NCI-H2196 (cell line): Measurements from ENCODE around the gene TRAPPC3.
"Not testable (repeated sequence)": the region's sequence is repeated elsewhere in the genome, so short reads cannot be mapped to it uniquely, and the experiment has no call there.

Experiments
- DNase-seq: peaks from one replicate; lab custom pipeline; 2025; ENCODE audit not compliant: unreplicated experiment; lab: John Stamatoyannopoulos, UW

Gene TRAPPC3

GRCh38 chr1:36149237-36149972, at the start of gene TRAPPC3:
TRAPPC3 (minus strand) TSS chr1:36149486; CDS start chr1:36149378, 108 bp downstream.
- DNase-seq = peak; percentile 99

- no peak for DNase-seq
These were observed 49.4 kb upstream of the TRAPPC3 start for GRCh38 chr1:36198641-36199040.

DNA sequence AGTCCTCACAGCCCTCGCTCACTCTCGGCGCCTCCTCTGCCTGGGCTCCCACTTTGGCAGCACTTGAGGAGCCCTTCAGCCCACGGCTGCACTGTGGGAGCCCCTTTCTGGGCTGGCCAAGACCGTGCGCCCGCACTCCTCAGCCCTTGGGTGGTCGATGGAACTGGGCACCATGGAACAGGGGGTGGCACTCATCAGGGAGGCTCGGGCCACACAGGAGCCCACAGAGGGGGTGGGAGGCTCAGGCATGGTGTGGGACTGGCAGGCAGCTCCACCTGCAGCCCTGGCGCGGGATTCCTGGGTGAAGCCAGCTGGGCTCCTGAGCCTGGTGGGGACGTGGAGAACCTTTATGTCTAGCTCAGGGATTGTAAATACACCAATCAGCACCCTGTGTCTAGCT, 47.5 kb upstream of the TRAPPC3 start:
- not testable (repeated sequence) for DNase-seq

GRCh38 chr1:36187800-36188593, 38.7 kb upstream of the TRAPPC3 start:
- DNase-seq = peak; percentile 91

DNA sequence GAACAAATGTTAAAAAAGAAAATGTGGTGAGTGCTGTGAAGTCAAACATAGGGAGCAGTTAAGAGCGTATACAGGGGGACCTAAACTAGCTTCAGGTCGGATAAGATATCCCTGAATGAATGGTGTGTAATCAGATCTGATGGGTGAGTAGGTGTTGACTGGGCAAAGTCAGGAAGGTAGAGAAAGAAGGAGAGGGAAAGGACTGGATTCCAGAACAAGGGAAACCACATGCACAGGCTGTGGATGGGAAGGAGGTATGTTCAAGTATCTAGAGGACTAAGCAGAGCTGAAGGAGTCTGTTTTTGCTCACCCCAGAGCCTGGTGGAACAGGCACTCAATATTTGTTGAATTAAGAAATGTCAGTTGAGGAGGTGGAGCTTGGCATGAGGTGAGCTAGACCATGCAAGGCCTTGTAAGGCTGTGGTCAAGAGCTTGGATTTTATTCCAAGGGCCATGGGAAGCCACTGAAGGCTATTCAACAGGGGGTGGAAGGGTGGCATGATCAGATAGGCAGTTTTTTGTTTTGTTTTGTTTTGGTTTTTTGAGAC, 34.1 kb upstream of the TRAPPC3 start:
- DNase-seq = peak; percentile 39

DNA sequence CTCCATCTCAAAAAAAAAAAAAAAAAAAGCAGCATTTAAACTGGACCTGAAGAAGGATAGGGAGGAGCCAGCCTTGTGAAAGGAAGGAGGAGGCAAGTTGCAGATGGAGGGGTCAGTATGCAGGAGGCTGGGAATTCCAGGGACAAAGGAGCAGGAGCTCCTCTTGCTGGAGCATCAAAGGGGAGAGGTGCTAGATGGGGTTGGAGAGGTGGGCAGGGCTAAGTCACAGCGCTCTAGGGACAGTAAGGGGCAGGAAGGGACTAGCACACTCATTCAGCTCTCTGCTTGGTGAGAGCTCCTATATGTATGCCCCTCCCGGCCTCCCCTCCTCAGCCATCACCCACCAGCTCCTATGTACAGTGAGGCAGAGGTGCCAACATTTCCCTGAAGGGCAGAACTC, 33.4 kb upstream of the TRAPPC3 start:
- DNase-seq = no peak

GRCh38 chr1:36179220-36179600, 29.9 kb upstream of the TRAPPC3 start:
- no peak for DNase-seq

- DNase-seq = no peak
These were observed 29.4 kb upstream of the TRAPPC3 start for GRCh38 chr1:36178471-36179219.

DNA sequence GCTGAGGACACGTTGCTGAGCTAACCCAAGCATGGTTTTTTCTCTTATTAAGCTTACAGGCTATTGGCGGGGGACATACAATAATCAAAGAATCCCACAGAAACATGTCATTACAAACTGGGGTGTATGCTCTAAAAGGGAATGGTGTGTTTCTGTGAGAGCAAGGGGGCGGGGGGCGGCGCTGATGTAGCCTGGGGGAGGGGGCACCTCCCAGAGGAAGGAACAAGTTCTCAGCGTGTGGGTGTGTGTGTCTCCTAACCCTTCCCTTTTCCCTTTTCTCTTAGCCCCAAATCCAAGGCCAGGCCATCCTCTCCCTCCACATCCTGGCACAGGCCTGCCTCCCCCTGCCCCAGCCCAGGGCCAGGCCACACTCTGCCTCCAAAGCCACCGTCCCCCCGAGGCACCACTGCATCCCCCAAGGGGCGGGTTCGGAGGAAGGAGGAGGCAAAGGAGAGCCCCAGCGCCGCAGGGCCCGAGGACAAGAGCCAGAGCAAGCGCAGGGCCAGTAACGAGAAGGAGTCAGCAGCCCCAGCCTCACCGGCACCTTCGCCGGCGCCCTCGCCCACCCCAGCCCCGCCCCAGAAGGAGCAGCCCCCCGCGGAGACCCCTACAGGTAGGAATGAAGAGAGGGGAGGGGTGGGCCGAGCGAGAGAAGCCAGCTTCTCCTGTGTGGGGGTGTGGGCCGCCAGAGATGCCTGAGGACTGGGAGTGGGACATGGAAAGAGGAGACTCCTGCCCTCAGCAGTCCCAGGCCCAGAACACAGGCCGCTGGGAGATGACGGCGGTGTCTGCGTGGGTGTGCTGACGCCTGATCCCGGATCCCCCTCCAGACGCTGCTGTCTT, 28.5 kb upstream of the TRAPPC3 start:
- DNase-seq = no peak

DNA sequence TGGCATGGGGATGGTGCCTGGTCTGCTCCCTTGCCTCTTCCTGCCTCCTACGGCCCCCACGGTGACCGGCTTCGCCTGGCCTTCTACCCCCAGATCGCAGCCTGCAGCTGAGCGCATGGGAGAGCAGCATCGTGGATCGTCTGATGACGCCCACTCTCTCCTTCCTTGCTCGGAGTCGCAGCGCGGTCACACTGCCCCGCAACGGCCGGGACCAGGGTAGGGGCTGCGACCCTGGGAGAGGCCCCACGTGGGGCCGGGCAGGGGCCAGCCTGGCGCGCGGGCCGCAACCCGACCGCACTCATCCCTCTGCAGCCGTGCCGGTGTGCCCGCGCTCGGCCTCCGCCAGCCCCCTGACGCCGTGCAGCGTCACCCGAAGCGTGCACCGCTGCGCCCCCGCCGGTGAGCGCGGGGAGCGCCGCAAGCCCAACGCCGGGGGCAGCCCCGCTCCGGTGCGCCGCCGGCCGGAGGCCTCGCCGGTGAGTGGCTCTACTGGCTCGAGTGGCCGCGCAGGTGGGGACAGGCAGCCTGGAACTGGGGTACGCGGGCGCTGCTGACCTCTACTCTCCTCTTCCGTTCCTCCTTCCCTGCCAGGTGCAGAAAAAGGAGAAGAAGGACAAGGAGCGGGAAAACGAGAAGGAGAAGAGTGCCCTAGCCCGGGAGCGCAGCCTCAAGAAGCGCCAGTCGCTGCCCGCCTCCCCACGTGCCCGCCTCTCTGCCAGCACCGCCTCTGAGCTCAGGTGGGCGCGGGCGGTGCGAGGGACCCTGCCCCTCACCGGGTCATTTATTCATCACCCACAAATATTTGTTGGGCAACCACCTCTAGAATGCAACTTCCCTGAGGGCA, 27.0 kb upstream of the TRAPPC3 start:
- DNase-seq = no peak

DNA sequence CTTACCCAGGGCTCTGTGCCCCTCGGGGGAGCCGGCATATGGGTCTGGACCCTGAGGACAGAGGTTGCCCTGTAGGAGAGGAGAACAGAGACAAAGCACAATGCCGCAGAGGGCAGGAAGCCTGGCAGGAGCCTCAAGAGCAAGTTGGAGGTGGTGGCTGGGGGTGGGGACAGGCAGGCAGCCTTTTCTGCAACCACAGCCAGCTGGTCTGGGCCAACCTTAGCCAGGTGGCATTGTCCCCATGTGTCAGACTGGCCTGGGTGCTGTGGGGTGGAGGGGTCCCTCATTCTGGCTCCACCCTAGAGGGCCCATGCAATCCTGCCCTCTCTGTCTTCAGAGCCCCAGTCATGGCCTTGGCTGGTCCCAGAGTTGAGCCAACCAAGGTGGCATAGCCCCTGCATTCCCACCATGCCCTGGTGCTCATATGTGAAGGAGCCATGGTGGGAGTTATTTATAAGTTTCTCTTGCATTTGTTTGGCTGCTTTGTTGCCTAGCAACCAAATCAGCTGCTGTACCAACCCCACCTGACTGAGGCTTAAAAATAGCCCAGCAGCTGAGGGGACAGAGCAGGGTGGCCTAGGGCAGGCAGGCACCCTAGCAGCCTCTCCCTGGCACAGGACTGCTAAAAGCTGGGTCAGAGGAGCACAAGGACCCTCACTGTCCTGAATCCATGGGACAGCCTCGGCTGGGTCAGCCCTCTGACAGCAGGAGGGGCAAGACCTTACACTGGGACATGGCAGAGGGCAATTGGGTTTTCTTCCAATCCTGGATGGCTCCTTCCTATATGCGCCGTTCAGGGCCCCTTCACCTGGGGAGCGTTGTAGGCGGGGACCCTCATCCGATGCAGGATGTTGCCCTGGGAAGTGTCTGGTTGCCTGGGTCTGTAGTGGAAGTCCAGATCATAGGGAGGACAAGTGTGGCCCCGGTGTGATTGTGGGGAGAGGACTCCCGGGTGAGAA, 26.1 kb upstream of the TRAPPC3 start:
- DNase-seq = peak; percentile 33

- DNase-seq = no peak
These were observed 25.4 kb upstream of the TRAPPC3 start for GRCh38 chr1:36174713-36175112.

DNA sequence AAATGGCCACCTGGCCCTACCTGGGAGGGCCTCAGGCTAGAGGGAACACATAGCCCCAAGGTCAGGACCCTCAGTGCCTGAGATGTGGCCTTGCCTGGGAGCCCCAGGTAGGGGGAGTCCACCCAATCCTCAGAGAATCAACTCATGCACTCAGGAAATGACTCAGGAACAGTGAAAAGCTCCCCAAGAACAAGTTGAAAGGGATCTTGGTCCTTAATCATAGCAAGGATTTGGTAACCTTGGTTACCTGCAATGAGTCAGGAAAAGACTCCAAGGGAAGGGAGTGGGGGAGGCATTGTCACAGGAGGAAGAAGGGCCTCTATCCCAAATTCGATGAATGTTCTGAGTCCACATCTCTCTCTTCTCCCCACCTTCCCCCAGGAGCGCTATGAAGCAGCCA, 23.7 kb upstream of the TRAPPC3 start:
- DNase-seq = no peak

DNA sequence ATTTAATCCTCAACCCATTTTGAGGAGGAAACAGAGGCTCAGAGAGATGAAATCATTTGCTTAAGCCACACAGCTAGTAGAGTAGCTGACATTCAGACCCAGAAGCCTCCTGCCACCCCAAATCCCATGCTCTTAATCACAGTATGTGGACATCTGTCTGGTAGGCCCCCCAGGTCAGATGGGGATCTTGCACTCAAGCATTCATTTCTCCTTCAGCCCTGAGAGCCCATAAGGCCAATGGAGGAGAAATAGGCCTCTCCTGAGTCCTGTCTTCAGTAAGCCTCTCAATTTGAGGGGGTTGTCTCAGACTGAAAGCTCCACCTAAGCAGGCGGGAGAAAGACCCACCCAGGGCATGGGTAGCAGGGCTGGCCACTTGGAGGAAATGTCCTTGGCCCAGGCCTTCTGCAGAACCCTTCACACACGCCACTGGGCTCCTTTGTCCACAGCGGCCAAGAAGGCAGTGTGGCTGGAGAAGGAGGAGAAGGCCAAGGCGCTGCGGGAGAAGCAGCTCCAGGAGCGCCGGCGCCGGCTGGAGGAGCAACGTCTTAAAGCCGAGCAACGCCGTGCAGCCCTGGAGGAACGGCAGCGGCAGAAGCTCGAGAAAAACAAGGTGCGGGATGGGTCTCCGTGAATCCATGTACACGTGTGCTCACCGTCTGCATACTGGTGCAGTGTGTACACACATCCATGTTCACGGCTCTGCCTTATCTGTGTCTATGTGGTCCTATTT, 22.9 kb upstream of the TRAPPC3 start:
- no peak for DNase-seq

GRCh38 chr1:36170643-36171412, 21.5 kb upstream of the TRAPPC3 start:
- no peak for DNase-seq

GRCh38 chr1:36168514-36168913, 19.2 kb upstream of the TRAPPC3 start:
- no peak for DNase-seq
